GM13976 (cell line): ENCODE results near the gene NRN1L.

Source experiments
- DNase-seq: peaks from one replicate; pipeline ENCODE4 v3.0.0; 2012; ENCODE audit warnings: low spot score
- CTCF ChIP-seq: IDR thresholded peaks from 2 replicates; pipeline ENCODE4 v1.5.1; 2012; ENCODE audit warnings: borderline replicate concordance, mild to moderate bottlenecking; ENCODE audit not compliant: insufficient read depth; ENCODE audit errors: extremely low read depth, missing control alignments, control extremely low read depth
- in situ Hi-C: fragments of 300-500 bp; cut with MboI; formaldehyde crosslinking; loops from one replicate; pipeline ENCODE4 v1.12.0; 2022; ENCODE audit warnings: low sequenced_read_pairs, mixed read lengths, inconsistent platforms; ENCODE audit not compliant: unreplicated experiment

Gene NRN1L

GRCh38 chr16:67869653-67870052 lies 15.0 kb upstream of the NRN1L start:
- in situ Hi-C loops: no loop called here
- TF ChIP-seq CTCF: no peak
- DNase-seq: no peak

- in situ Hi-C loops: no loop called here
- DNase-seq: no peak
- TF ChIP-seq CTCF: no peak
Observed at GRCh38 chr16:67871256-67871655, 13.4 kb upstream of the NRN1L start.

GRCh38 chr16:67872131-67872630 lies 12.5 kb upstream of the NRN1L start:
- in situ Hi-C loops: no loop called here
- no peak for DNase-seq
- no peak for TF ChIP-seq CTCF

GRCh38 chr16:67872631-67873434 lies 11.9 kb upstream of the NRN1L start, which contains the start of gene EDC4:
TSS of gene EDC4 (plus strand) at chr16:67873052. CDS start at chr16:67873262, 210 bp downstream.
- no peak for TF ChIP-seq CTCF
- peak; percentile 97 for DNase-seq
- in situ Hi-C loops: no loop called here

- in situ Hi-C loops: no loop called here
- TF ChIP-seq CTCF: no peak
- no peak for DNase-seq
Observed at GRCh38 chr16:67873435-67874370, 11.0 kb upstream of the NRN1L start.

- TF ChIP-seq CTCF: no peak
- DNase-seq: no peak
- in situ Hi-C loops: no loop called here
Observed at GRCh38 chr16:67874372-67874771, 10.3 kb upstream of the NRN1L start.
